ENCODE measurements around the gene NGEF.

The NGEF gene

DNA sequence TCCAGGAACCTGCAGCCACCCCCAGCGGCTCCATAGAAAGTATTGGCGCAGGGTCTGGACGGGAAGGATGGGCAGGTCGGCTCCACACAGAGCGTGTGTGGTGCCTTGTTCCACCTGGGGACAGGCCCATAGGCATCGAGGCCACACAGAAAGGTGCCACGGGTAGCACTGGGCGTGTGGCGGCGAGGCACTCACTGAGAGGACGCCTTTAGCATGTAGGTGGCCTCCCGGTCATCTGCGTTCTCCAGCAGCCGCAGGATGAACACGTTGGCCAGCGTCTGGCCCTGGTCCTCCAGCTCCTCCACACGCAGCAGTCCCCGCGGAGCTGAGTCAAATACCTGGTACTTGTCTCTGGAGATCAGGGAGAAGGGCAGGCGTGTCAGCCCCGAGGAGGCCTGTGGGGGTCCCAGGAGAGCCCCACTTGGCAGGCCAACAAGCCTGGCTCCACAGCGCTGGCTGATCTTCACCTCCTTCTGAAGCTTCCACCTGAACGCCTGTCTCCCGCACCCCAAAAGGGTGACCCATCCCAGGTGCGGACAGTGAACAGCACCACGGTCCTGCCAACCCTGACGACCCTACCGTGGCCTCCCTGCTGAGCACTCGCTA lies 129.8 kb downstream of the NGEF start:
- Histone ChIP-seq H3K27ac (ENCODE audit: low read depth, low read length) (no peak overlapping the region), H3K9ac (ENCODE audit: low read length) (no peak overlapping the region), H3K4me3 (ENCODE audit: low read length) (no peak overlapping the region), H3K27me3 (ENCODE audit: control insufficient read depth, insufficient read depth, low read length) (no peaks in the 10 kb centered on the region), H3K4me1 (ENCODE audit: control insufficient read depth, insufficient read depth, low read length) (no peaks in the 10 kb centered on the region), H3K36me3 (ENCODE audit: control insufficient read depth, insufficient read depth, low read length) (peaks cover 3% of the 10 kb centered on the region)

GRCh38 chr2:232882505-232883115 lies 130.4 kb downstream of the NGEF start:
- Histone ChIP-seq H3K9ac (ENCODE audit: low read length) (no peak overlapping the region), H3K27me3 (ENCODE audit: control insufficient read depth, insufficient read depth, low read length) (no peaks in the 10 kb centered on the region), H3K4me1 (ENCODE audit: control insufficient read depth, insufficient read depth, low read length) (no peaks in the 10 kb centered on the region), H3K27ac (ENCODE audit: low read depth, low read length) (no peak overlapping the region), H3K36me3 (ENCODE audit: control insufficient read depth, insufficient read depth, low read length) (peaks cover 3% of the 10 kb centered on the region), H3K4me3 (ENCODE audit: low read length) (no peak overlapping the region)

- Histone ChIP-seq H3K27ac (ENCODE audit: low read depth, low read length) (no peak overlapping the region), H3K9ac (ENCODE audit: low read length) (no peak overlapping the region), H3K36me3 (ENCODE audit: control insufficient read depth, insufficient read depth, low read length) (peaks cover 3% of the 10 kb centered on the region), H3K4me1 (ENCODE audit: control insufficient read depth, insufficient read depth, low read length) (no peaks in the 10 kb centered on the region), H3K27me3 (ENCODE audit: control insufficient read depth, insufficient read depth, low read length) (no peaks in the 10 kb centered on the region), H3K4me3 (ENCODE audit: low read length) (no peak overlapping the region)
Measured at GRCh38 chr2:232882085-232882484, 131.0 kb downstream of the NGEF start.

DNA sequence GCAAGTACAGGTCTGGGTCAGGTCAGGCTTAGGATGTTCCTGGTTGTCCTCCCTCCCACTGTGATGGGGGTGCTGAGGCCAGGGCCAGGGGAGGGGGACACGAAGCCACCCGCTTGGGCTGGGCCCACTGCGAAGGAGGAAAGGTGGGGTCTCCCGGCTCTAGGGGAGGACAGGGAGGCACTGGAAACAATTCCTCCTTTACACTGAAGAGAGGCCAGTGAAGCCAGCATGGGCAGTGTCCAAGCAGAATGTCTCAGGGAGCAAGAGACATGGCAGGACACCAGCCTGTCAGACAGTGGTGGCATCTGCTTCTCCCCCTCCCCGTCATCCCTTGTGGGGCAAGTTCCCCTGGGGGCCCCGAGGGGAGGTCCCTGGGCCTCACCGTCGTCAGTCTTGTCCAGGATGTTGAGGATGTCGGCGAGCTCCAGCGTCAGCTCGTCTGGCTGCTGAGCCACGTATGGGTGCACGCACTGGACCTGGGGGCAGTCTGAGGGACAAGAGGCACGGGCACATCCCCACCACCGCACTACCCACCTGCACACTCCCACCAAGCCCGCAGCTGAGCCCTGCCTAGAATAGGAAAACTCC lies 132.2 kb downstream of the NGEF start:
- H3K36me3 ChIP-seq (ENCODE audit: control insufficient read depth, insufficient read depth, low read length), result no peaks in the 10 kb centered on the region

GRCh38 chr2:232879618-232880494 lies 133.2 kb downstream of the NGEF start:
- no peak overlapping the region for H3K9ac ChIP-seq (ENCODE audit: low read length)
- H3K4me3 ChIP-seq (ENCODE audit: low read length), result no peak overlapping the region
- no peaks in the 10 kb centered on the region for H3K36me3 ChIP-seq (ENCODE audit: control insufficient read depth, insufficient read depth, low read length)
- H3K27me3 ChIP-seq (ENCODE audit: control insufficient read depth, insufficient read depth, low read length), result peaks cover 7% of the 10 kb centered on the region
- H3K4me1 ChIP-seq (ENCODE audit: control insufficient read depth, insufficient read depth, low read length), result no peaks in the 10 kb centered on the region
- H3K27ac ChIP-seq (ENCODE audit: low read depth, low read length), result no peak overlapping the region

More for the DNA sequence above, 132.2 kb downstream of the NGEF start:
- H3K9ac ChIP-seq (ENCODE audit: low read length), result no peak overlapping the region
- no peaks in the 10 kb centered on the region for H3K4me1 ChIP-seq (ENCODE audit: control insufficient read depth, insufficient read depth, low read length)
- H3K4me3 ChIP-seq (ENCODE audit: low read length), result no peak overlapping the region
- H3K27ac ChIP-seq (ENCODE audit: low read depth, low read length), result no peak overlapping the region
- H3K27me3 ChIP-seq (ENCODE audit: control insufficient read depth, insufficient read depth, low read length), result peaks cover 7% of the 10 kb centered on the region

- no peak overlapping the region for H3K4me3 ChIP-seq (ENCODE audit: low read length)
- H3K27ac ChIP-seq (ENCODE audit: low read depth, low read length), result no peak overlapping the region
- H3K36me3 ChIP-seq (ENCODE audit: control insufficient read depth, insufficient read depth, low read length), result no peaks in the 10 kb centered on the region
- peaks cover 7% of the 10 kb centered on the region for H3K27me3 ChIP-seq (ENCODE audit: control insufficient read depth, insufficient read depth, low read length)
- no peaks in the 10 kb centered on the region for H3K4me1 ChIP-seq (ENCODE audit: control insufficient read depth, insufficient read depth, low read length)
- H3K9ac ChIP-seq (ENCODE audit: low read length), result no peak overlapping the region
Measured at GRCh38 chr2:232878855-232879617, 134.0 kb downstream of the NGEF start.

DNA sequence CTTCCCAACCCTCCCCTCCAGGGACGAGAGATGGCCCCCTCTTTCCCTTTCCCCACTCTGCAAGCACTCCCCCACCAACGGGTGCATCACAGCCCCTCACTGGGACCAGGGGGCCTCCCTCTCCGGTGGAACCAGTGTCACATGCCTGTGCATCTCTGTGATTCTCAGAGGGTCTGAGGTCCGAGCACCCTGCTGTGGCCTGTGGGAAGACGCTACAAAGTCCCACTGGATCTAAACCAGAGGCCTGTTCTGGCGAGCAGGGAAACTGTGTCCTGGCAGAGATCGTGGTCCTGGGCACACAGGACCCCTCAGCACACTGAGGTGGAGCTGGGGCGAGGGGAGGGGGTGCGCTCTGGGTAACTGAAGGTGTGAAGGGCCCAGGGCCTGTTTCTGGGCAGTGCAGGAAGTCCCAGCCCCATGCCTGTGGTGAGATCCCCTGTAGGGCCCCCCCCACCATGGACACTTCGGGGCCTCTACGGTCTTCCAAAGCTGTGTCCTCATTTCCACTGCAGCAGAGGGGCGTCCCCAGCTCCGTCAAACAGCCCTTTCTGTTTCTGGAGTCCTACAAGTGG lies 135.0 kb downstream of the NGEF start:
- H3K4me1 ChIP-seq (ENCODE audit: control insufficient read depth, insufficient read depth, low read length), result no peaks in the 10 kb centered on the region
- no peak overlapping the region for H3K27ac ChIP-seq (ENCODE audit: low read depth, low read length)
- H3K9ac ChIP-seq (ENCODE audit: low read length), result no peak overlapping the region
- no peaks in the 10 kb centered on the region for H3K36me3 ChIP-seq (ENCODE audit: control insufficient read depth, insufficient read depth, low read length)
- no peak overlapping the region for H3K4me3 ChIP-seq (ENCODE audit: low read length)
- peaks cover 7% of the 10 kb centered on the region for H3K27me3 ChIP-seq (ENCODE audit: control insufficient read depth, insufficient read depth, low read length)

- H3K27ac ChIP-seq (ENCODE audit: low read depth, low read length), result no peak overlapping the region
- H3K4me3 ChIP-seq (ENCODE audit: low read length), result peak overlapping the region; percentile 56
- H3K27me3 ChIP-seq (ENCODE audit: control insufficient read depth, insufficient read depth, low read length), result peaks cover 7% of the 10 kb centered on the region
- no peaks in the 10 kb centered on the region for H3K4me1 ChIP-seq (ENCODE audit: control insufficient read depth, insufficient read depth, low read length)
- no peaks in the 10 kb centered on the region for H3K36me3 ChIP-seq (ENCODE audit: control insufficient read depth, insufficient read depth, low read length)
- no peak overlapping the region for H3K9ac ChIP-seq (ENCODE audit: low read length)
Measured at GRCh38 chr2:232876978-232877441, 136.0 kb downstream of the NGEF start.

- Histone ChIP-seq H3K4me1 (ENCODE audit: control insufficient read depth, insufficient read depth, low read length) (no peaks in the 10 kb centered on the region), H3K27me3 (ENCODE audit: control insufficient read depth, insufficient read depth, low read length) (peaks cover 7% of the 10 kb centered on the region), H3K9ac (ENCODE audit: low read length) (no peak overlapping the region), H3K36me3 (ENCODE audit: control insufficient read depth, insufficient read depth, low read length) (no peaks in the 10 kb centered on the region), H3K27ac (ENCODE audit: low read depth, low read length) (no peak overlapping the region), H3K4me3 (ENCODE audit: low read length) (peak overlapping the region; percentile 56)
Measured at GRCh38 chr2:232876161-232876977, 136.7 kb downstream of the NGEF start.

GRCh38 chr2:232875256-232876121 lies 137.6 kb downstream of the NGEF start:
- no peak overlapping the region for H3K27ac ChIP-seq (ENCODE audit: low read depth, low read length)
- H3K4me3 ChIP-seq (ENCODE audit: low read length), result peak overlapping the region; percentile 40
- no peaks in the 10 kb centered on the region for H3K4me1 ChIP-seq (ENCODE audit: control insufficient read depth, insufficient read depth, low read length)
- no peaks in the 10 kb centered on the region for H3K36me3 ChIP-seq (ENCODE audit: control insufficient read depth, insufficient read depth, low read length)
- H3K9ac ChIP-seq (ENCODE audit: low read length), result no peak overlapping the region
- peaks cover 7% of the 10 kb centered on the region for H3K27me3 ChIP-seq (ENCODE audit: control insufficient read depth, insufficient read depth, low read length)
